ENCODE data around the gene MTCP1.

GRCh38 chrX:155054255-155054654 lies 16.7 kb downstream of the MTCP1 start:
- no peak for TF ChIP-seq EP300 (IDR thresholded peaks at IDR 0.05; ENCODE audit: borderline replicate concordance in 1 of 2, low read depth in 2 of 2, low read length in 2 of 2)
- no peak for TF ChIP-seq POLR2A (IDR thresholded peaks at IDR 0.05; ENCODE audit: control extremely low read depth in 1 of 2, low read depth in 2 of 2, low read length in 2 of 2)
- no peak for TF ChIP-seq GABPA (IDR thresholded peaks at IDR 0.05; ENCODE audit: borderline replicate concordance, insufficient read depth, low read length)
- no peak for TF ChIP-seq CTCF (IDR thresholded peaks at IDR 0.05; ENCODE audit: control extremely low read depth in 1 of 3, insufficient read depth in 1 of 3, low read depth in 1 of 3, low read length in 3 of 3)
- no peak for TF ChIP-seq ZNF274 (IDR thresholded peaks at IDR 0.05; ENCODE audit: borderline replicate concordance, extremely low read depth, low read length)
- TF ChIP-seq POLR2AphosphoS5 (IDR thresholded peaks at IDR 0.05; ENCODE audit: low read depth, low read length): no peak
